Ishikawa (cell line): ENCODE measurements around the gene MFN1.

ENCODE experiments used
- CEBPB ChIP-seq: IDR thresholded peaks from 2 replicates; pipeline ENCODE4 v1.6.1; 2012
- CREB1 ChIP-seq: IDR thresholded peaks from 2 replicates; pipeline ENCODE4 v1.6.1; 2012; ENCODE audit warnings: low read depth
- EGR1 ChIP-seq: IDR thresholded peaks from 2 replicates; pipeline ENCODE4 v1.6.1; 2012
- EP300 ChIP-seq: IDR thresholded peaks from 2 replicates; pipeline ENCODE4 v1.6.1; 2012; ENCODE audit warnings: borderline replicate concordance
- FOXM1 ChIP-seq: IDR thresholded peaks from 2 replicates; pipeline ENCODE4 v1.6.1; 2012; ENCODE audit warnings: low read depth, borderline replicate concordance
- MAX ChIP-seq: IDR thresholded peaks from 2 replicates; pipeline ENCODE4 v1.6.1; 2012
- NFIC ChIP-seq: IDR thresholded peaks from 2 replicates; pipeline ENCODE4 v1.6.1; 2012
- RAD21 ChIP-seq: IDR thresholded peaks from 2 replicates; pipeline ENCODE4 v1.6.1; 2012; ENCODE audit warnings: low read depth
- TAF1 ChIP-seq: IDR thresholded peaks from 2 replicates; pipeline ENCODE4 v1.6.1; 2012; ENCODE audit warnings: low read depth, mild to moderate bottlenecking
- TCF12 ChIP-seq: IDR thresholded peaks from 2 replicates; pipeline ENCODE4 v1.6.1; 2012; ENCODE audit warnings: low read depth
- TEAD4 ChIP-seq: IDR thresholded peaks from 2 replicates; pipeline ENCODE4 v1.6.1; 2012
- YY1 ChIP-seq: IDR thresholded peaks from 2 replicates; pipeline ENCODE4 v1.6.1; 2012; ENCODE audit warnings: low read depth
- ZBTB7A ChIP-seq: IDR thresholded peaks from 2 replicates; pipeline ENCODE4 v1.6.1; 2012; ENCODE audit warnings: low read depth
- TF ChIP-seq, protein P1 (sequence below): IDR thresholded peaks from 2 replicates; pipeline ENCODE4 v1.6.1; 2012; ENCODE audit warnings: low read depth, mild to moderate bottlenecking
- TF ChIP-seq, protein P2 (sequence below): IDR thresholded peaks from 2 replicates; pipeline ENCODE4 v1.6.1; 2012

MFN1 gene

DNA sequence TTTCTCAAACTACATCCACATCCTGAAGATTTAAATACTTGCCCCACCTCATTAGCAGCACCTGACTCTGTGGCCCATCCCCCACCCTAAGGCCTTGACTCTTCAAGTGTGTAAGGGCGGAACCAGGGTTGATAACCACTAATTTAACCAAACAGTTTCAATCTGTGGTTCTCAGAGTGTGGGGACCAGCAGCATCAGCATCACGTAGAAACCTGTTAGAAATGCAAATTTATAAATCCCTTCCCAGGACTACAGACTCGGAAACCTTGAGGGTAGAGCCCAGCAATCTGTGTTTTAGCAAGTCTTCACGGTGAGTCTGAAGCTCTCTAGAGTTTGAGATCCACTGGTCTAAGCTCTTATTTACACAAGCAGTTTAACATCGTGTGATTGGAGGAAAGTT lies 91.3 kb downstream of the MFN1 start:
- no peak for TF ChIP-seq ZBTB7A
- no peak for TF ChIP-seq RAD21
- TF ChIP-seq YY1, result no peak
- TF ChIP-seq FOXM1, result no peak
- TF ChIP-seq CEBPB, result no peak
- no peak for TF ChIP-seq NFIC
- no peak for TF ChIP-seq TEAD4
- TF ChIP-seq, protein P1, sequence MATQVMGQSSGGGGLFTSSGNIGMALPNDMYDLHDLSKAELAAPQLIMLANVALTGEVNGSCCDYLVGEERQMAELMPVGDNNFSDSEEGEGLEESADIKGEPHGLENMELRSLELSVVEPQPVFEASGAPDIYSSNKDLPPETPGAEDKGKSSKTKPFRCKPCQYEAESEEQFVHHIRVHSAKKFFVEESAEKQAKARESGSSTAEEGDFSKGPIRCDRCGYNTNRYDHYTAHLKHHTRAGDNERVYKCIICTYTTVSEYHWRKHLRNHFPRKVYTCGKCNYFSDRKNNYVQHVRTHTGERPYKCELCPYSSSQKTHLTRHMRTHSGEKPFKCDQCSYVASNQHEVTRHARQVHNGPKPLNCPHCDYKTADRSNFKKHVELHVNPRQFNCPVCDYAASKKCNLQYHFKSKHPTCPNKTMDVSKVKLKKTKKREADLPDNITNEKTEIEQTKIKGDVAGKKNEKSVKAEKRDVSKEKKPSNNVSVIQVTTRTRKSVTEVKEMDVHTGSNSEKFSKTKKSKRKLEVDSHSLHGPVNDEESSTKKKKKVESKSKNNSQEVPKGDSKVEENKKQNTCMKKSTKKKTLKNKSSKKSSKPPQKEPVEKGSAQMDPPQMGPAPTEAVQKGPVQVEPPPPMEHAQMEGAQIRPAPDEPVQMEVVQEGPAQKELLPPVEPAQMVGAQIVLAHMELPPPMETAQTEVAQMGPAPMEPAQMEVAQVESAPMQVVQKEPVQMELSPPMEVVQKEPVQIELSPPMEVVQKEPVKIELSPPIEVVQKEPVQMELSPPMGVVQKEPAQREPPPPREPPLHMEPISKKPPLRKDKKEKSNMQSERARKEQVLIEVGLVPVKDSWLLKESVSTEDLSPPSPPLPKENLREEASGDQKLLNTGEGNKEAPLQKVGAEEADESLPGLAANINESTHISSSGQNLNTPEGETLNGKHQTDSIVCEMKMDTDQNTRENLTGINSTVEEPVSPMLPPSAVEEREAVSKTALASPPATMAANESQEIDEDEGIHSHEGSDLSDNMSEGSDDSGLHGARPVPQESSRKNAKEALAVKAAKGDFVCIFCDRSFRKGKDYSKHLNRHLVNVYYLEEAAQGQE, result no peak
- no peak for TF ChIP-seq CREB1
- TF ChIP-seq TAF1, result no peak
- no peak for TF ChIP-seq MAX
- TF ChIP-seq, protein P2, sequence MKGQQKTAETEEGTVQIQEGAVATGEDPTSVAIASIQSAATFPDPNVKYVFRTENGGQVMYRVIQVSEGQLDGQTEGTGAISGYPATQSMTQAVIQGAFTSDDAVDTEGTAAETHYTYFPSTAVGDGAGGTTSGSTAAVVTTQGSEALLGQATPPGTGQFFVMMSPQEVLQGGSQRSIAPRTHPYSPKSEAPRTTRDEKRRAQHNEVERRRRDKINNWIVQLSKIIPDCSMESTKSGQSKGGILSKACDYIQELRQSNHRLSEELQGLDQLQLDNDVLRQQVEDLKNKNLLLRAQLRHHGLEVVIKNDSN, result no peak
- TF ChIP-seq EP300, result no peak
- TF ChIP-seq EGR1, result no peak
- no peak for TF ChIP-seq TCF12
